Measurements from ENCODE around the gene MAT2B.

MAT2B gene

DNA sequence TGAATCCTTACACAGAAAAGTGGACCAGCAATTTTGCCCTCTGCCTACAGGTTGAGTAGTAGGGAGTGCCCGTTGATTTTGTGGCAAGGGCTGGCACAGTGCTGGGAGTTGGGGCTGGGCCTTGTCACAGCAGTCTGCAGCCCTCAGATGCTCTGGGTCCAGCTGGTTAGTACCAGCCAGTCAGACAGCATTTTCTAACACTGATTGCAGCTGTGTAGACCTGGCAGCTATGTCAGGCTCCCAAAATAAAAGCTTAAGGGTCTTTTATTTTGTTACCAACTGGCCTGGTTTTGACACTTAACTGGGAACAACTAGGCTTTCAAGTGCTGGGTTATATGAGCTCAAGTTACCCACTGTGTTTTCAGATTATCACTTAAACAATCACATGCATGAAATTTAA is 57.7 kb downstream of the MAT2B start:
- no peaks in the 10 kb centered on the region for H3K36me3 ChIP-seq (ENCODE audit: low read length)
- no peak overlapping the region for H3K9ac ChIP-seq (ENCODE audit: low read length)
- no peak overlapping the region for H3K27ac ChIP-seq (ENCODE audit: low read depth, low read length)
- no peak overlapping the region for H2AFZ ChIP-seq (ENCODE audit: low read depth, low read length, severe bottlenecking)
- no peaks in the 10 kb centered on the region for H3K27me3 ChIP-seq (ENCODE audit: low read length)
- no peaks in the 10 kb centered on the region for H4K20me1 ChIP-seq (ENCODE audit: low read depth, low read length)
- no peaks in the 10 kb centered on the region for H3K79me2 ChIP-seq (ENCODE audit: insufficient read depth, low read length)
- no peaks in the 10 kb centered on the region for H3K9me2 ChIP-seq (replicated peaks; ENCODE audit: insufficient read depth, low read length)
- no peaks in the 10 kb centered on the region for H3K9me3 ChIP-seq (ENCODE audit: insufficient read depth, low read length)
- TF ChIP-seq EZH2phosphoT487 (conservative IDR thresholded peaks at IDR 0.05; ENCODE audit: low read length), result no peak
- TF ChIP-seq, protein P1, sequence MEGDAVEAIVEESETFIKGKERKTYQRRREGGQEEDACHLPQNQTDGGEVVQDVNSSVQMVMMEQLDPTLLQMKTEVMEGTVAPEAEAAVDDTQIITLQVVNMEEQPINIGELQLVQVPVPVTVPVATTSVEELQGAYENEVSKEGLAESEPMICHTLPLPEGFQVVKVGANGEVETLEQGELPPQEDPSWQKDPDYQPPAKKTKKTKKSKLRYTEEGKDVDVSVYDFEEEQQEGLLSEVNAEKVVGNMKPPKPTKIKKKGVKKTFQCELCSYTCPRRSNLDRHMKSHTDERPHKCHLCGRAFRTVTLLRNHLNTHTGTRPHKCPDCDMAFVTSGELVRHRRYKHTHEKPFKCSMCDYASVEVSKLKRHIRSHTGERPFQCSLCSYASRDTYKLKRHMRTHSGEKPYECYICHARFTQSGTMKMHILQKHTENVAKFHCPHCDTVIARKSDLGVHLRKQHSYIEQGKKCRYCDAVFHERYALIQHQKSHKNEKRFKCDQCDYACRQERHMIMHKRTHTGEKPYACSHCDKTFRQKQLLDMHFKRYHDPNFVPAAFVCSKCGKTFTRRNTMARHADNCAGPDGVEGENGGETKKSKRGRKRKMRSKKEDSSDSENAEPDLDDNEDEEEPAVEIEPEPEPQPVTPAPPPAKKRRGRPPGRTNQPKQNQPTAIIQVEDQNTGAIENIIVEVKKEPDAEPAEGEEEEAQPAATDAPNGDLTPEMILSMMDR (IDR thresholded peaks at IDR 0.05; ENCODE audit: insufficient read depth, low read length, poor library complexity, severe bottlenecking), result no peak
- no peak overlapping the region for H3K4me3 ChIP-seq (ENCODE audit: insufficient read depth, low read length, poor library complexity, severe bottlenecking)
- no peaks in the 10 kb centered on the region for H3F3A ChIP-seq (ENCODE audit: insufficient read depth)
- no peak overlapping the region for H3K4me2 ChIP-seq (ENCODE audit: low read depth, low read length, poor library complexity, severe bottlenecking)

DNA sequence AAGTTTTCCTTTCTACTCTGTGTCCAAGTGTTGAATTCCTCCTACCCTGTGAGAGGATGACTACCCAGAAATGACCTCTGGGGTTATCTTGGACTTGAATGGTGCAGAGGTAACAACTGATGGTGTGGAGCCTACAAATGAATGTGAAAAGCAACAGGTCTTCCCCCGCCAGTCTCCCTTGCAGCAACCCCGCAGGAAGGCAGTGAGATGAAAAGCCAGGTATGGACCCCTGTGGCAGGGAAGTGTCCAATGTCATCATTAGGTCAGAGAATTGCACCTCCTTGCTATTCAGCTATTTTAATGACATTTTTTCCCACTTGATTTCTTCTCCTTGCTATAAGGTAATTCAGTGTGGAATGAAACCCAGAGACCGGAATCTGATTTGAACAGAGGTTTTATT is 58.5 kb downstream of the MAT2B start:
- no peaks in the 10 kb centered on the region for H4K20me1 ChIP-seq (ENCODE audit: low read depth, low read length)
- H2AFZ ChIP-seq (ENCODE audit: low read depth, low read length, severe bottlenecking), result no peak overlapping the region
- H3F3A ChIP-seq (ENCODE audit: insufficient read depth), result no peaks in the 10 kb centered on the region
- no peak overlapping the region for H3K9ac ChIP-seq (ENCODE audit: low read length)
- H3K79me2 ChIP-seq (ENCODE audit: insufficient read depth, low read length), result no peaks in the 10 kb centered on the region
- no peak overlapping the region for H3K4me2 ChIP-seq (ENCODE audit: low read depth, low read length, poor library complexity, severe bottlenecking)
- H3K9me3 ChIP-seq (ENCODE audit: insufficient read depth, low read length), result no peaks in the 10 kb centered on the region
- no peaks in the 10 kb centered on the region for H3K9me2 ChIP-seq (replicated peaks; ENCODE audit: insufficient read depth, low read length)
- no peaks in the 10 kb centered on the region for H3K27me3 ChIP-seq (ENCODE audit: low read length)
- no peak overlapping the region for H3K4me3 ChIP-seq (ENCODE audit: insufficient read depth, low read length, poor library complexity, severe bottlenecking)
- H3K27ac ChIP-seq (ENCODE audit: low read depth, low read length), result no peak overlapping the region
- H3K36me3 ChIP-seq (ENCODE audit: low read length), result no peaks in the 10 kb centered on the region
- no peak for TF ChIP-seq EZH2phosphoT487 (conservative IDR thresholded peaks at IDR 0.05; ENCODE audit: low read length)
- TF ChIP-seq, protein P1 (IDR thresholded peaks at IDR 0.05; ENCODE audit: insufficient read depth, low read length, poor library complexity, severe bottlenecking), result no peak

DNA sequence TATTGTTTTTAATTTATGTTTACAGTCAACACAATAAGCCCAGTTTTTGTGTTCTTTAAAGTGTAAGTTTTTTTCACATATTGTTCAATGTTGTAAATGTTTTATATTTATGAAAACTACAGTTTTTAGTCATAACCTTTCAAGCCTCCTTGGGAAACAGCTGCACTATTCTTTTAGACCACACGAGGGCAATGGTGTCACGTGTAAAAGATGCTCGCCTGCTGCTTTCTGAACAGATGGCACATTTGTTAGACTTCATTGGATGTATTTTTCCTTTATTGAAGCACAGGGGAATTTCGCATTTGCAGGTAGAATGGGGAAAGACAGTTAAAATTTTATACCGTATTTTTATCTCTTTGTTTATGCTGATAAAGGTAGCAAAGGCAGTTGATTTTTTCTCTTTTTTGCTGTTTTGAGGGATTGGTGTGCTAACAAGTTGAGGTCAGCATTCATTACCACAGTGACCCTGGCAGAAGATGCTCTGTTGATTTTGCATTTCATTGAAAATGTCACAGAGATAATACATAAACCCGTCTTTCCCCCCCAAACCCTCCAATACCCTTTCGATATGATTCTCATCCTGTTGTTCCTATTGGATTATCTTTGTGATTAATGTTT is 59.0 kb downstream of the MAT2B start:
- no peak overlapping the region for H3K27ac ChIP-seq (ENCODE audit: low read depth, low read length)
- no peaks in the 10 kb centered on the region for H3K9me3 ChIP-seq (ENCODE audit: insufficient read depth, low read length)
- H3K9ac ChIP-seq (ENCODE audit: low read length), result no peak overlapping the region
- H3K4me2 ChIP-seq (ENCODE audit: low read depth, low read length, poor library complexity, severe bottlenecking), result no peak overlapping the region
- H3K36me3 ChIP-seq (ENCODE audit: low read length), result no peaks in the 10 kb centered on the region
- no peaks in the 10 kb centered on the region for H3K27me3 ChIP-seq (ENCODE audit: low read length)
- no peaks in the 10 kb centered on the region for H4K20me1 ChIP-seq (ENCODE audit: low read depth, low read length)
- no peak overlapping the region for H2AFZ ChIP-seq (ENCODE audit: low read depth, low read length, severe bottlenecking)
- H3F3A ChIP-seq (ENCODE audit: insufficient read depth), result no peaks in the 10 kb centered on the region
- H3K9me2 ChIP-seq (replicated peaks; ENCODE audit: insufficient read depth, low read length), result no peaks in the 10 kb centered on the region
- TF ChIP-seq EZH2phosphoT487 (conservative IDR thresholded peaks at IDR 0.05; ENCODE audit: low read length), result no peak
- TF ChIP-seq, protein P1 (IDR thresholded peaks at IDR 0.05; ENCODE audit: insufficient read depth, low read length, poor library complexity, severe bottlenecking), result peak; percentile 78
- H3K4me3 ChIP-seq (ENCODE audit: insufficient read depth, low read length, poor library complexity, severe bottlenecking), result no peak overlapping the region
- no peaks in the 10 kb centered on the region for H3K79me2 ChIP-seq (ENCODE audit: insufficient read depth, low read length)

Measured in SU-DHL-6 (cell line).